Stimulated activated CD4-positive, alpha-beta T cell treated with anti-CD3 and anti-CD28 coated beads, TNF-alpha, amount 100 ng/mL, for 4 hours (primary cell): ENCODE data around the gene PLCL1.

Source experiments
- DNase-seq, 3 experiments: peaks; one replicate each; pipeline ENCODE4 v3.0.0-alpha.2; 2020; ENCODE audit warnings: low read depth in 3 of 3

Gene PLCL1

GRCh38 chr2:197885587-197885986 lies 81.2 kb downstream of the PLCL1 start:
- DNase-seq, result no peak

DNA sequence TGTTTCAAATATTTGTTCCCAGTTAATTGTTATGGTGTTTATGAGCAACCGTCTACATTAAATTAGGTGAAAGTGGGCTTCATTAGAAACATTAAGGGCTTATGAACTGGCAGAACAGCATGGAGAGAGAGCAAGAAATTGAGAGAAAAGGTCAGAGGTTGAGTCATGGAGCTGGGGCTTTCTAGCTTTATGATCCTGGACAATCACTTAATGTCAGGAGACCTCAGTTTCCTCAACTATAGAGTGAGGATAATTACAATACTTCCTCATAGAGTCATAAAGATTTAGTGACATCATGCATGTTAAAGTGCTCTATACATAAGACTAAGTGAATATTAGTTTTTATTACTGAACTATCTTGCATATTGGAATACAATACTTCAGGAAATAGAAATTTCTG lies 83.9 kb downstream of the PLCL1 start:
- no peak for DNase-seq

- no peak for DNase-seq
These were observed 84.6 kb downstream of the PLCL1 start for GRCh38 chr2:197889041-197889440.

- DNase-seq, result no peak
These were observed 85.8 kb downstream of the PLCL1 start for GRCh38 chr2:197890168-197890567.

- no peak for DNase-seq
These were observed 87.6 kb downstream of the PLCL1 start for GRCh38 chr2:197891897-197892442.

- no peak for DNase-seq
These were observed 89.2 kb downstream of the PLCL1 start for GRCh38 chr2:197893403-197894177.

GRCh38 chr2:197894751-197895274 lies 90.4 kb downstream of the PLCL1 start:
- no peak for DNase-seq

DNA sequence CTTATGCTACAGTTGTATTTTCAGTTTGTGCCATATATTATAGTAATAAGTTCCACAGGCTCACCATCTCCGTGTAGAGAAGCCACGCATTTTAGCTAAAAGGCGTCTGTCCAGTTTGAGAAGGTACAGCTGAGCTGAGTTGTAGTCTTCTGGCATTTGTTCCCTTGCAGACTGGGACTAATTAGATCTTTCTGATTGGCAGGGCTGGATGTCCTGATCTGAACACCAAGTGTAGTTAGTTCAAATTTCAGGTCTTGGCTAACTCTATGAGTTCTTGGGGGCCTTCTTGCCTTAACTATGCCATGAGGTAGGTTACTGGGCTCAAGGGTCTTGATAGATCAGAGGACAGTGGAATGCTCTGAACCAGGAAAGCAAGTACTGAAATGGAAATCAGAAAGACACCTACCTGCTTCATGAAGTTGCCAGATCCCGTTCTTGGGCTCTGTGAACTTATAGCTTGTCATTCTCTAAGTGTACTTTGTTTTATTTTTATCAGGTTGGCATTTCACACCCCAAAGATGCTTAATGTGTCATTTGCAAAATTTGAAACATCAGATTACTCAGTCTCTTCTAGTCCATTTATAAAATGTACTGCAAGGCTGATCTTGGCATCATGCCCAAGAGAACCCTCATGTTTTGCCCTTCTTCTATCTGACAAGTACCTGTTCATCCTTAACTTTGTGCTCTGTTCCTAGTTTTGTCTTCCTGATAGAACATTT lies 93.7 kb downstream of the PLCL1 start:
- DNase-seq, result no peak

DNA sequence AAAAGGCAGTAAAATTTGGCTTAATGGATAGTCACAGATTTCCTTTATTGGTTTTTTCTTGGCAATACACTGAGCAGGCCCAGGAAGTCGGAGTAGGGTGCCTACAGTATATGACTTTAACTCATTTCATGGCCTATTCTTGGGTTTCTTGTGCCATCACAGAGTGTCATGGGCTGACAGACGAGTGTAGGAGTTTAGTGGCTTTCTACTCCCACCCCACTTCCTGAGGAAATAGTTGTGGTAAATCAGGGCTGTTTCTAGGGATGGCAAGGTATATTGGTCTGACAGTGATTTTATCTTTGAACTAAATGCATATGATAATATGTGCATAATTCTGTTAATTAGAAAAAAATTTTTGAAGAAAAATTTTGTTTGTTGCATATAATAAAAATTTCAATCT lies 100.1 kb downstream of the PLCL1 start:
- peak in 1 of 3 experiments; percentile 15 for DNase-seq

DNA sequence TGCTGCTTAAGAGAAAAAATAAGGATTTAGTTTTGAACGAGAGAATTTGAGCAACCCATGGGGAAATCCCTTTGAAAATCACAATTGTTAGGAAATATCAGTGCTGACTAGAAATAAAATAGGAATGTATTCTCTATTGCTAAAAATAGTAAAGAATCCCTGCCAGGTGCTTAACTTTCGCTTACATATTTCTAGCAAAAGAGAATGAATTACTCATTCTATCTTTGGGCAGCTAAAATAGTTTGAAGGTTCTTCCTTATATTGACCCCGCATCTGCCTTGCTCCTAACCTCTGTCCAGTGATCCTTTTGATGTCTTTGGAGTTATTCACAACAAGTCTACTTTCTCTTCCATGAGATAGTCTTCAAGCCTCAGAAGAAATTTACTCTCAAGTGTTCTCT lies 103.8 kb downstream of the PLCL1 start:
- no peak for DNase-seq

DNA sequence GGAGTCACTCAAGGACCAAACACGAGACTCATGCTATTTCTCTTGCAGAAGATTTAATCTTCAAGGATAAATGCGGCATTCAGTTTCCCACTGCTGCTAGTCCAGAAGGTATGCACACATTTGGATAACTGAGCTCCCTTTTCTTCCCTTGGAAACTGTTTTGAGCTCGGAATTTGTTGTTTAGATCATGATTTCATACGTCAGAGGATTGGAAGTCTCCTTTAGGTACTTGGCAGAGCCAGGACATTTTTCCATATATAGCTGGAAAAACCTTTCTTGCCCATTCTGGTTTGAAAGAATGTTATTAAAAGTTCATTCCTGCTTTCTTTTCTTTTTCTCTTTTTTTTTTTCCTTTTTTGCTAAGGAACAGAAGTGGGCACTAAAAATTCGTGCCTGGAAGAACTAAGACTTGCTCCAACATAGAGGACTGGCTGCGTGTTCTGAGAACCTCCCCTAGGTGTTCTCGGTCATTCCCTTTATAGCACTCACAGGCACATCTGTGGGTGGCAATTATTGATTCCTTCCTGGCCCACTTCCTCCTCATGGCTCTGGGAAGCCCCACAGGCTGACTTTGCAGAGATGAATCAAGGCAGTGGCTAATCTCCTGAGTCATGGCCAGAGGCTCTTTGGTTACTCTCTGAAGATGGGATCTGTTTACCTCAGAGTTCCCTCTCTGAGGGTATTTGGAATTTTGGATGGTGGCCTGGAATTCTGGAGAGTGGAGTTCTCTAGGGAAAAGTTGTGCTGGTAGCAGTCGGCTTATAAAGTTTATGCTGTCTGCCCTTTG lies 104.8 kb downstream of the PLCL1 start:
- no peak for DNase-seq

DNA sequence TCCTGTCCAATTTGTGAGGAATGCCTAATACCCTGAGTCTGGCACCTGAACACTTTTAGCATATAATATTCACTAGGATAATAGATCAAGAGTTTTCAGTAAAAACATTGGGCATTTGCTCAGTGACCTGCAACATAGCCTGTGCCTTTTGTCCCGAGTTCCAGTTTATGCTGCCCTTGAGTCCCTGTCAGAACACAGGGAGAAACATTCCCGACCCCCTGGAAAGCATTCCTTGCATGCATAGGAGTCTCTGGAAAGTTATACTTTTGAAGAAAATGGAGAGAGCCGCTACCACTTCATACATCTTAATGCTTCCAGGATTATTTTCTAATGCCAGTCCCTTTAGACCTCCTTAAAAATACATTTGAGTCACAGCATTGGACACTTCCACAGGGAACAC lies 107.3 kb downstream of the PLCL1 start:
- DNase-seq, result no peak

DNA sequence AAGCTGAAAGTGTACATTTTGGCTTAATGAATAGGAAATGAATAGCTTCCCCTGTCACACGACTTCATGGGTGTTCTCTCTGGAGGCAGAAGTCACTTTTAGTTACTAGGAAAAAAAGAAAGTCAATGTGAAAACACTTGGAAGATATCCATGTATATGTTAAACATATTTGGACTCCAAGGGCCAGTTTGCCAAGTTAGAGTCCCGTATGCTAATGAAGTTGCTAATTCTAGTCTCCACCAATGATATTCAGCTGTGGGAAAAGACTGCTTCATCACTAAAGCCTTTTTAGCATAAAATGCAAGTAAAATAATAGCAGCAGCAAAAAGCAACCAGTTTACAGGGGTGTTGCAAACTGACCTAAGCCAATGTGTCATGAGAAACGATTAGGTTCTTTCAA lies 108.7 kb downstream of the PLCL1 start:
- DNase-seq, result no peak

GRCh38 chr2:197914778-197915177 lies 110.4 kb downstream of the PLCL1 start:
- no peak for DNase-seq

GRCh38 chr2:197915548-197916265 lies 111.3 kb downstream of the PLCL1 start:
- no peak for DNase-seq

GRCh38 chr2:197919487-197919886 lies 115.1 kb downstream of the PLCL1 start:
- DNase-seq, result no peak

GRCh38 chr2:197920088-197920487 lies 115.7 kb downstream of the PLCL1 start:
- DNase-seq, result no peak

GRCh38 chr2:197920592-197921201 lies 116.3 kb downstream of the PLCL1 start:
- DNase-seq, result no peak

DNA sequence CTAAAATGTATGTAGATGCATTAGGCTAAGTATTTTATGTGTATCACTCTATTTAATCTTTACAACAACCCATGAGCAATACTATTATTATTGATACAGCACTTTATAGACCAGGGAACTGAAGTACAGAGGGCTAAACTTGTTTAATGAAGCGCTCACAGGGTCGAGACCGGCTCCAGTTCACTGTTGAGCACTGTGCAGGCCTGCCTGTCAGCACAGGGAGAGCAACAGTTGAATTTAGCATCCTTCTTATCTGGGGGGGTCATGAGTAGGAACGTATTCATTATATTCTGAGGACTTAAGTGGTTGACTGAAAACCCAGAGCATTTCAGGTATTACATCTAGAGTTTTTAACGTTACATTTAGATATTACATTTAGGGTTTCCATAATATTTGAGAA lies 120.1 kb downstream of the PLCL1 start:
- DNase-seq, result no peak

DNA sequence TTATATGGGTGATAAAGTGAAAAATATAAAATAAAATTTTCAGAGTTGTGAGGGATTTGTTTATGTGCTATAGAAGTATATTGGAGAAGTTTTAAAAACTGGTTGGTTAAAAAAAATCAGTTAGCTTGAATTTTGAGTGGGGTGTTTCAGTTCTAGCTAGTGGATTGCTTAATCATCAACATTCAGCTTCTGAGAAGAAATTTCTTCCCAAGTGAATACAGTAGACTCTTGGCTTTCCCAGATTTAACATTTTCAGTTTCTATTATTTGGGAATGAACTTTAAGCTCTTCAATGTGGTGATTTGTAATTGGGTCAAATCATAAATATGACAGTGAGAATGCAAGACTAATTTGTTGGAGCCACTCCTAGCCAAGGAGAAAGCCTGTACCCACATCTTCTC lies 120.8 kb downstream of the PLCL1 start:
- DNase-seq, result no peak

DNA sequence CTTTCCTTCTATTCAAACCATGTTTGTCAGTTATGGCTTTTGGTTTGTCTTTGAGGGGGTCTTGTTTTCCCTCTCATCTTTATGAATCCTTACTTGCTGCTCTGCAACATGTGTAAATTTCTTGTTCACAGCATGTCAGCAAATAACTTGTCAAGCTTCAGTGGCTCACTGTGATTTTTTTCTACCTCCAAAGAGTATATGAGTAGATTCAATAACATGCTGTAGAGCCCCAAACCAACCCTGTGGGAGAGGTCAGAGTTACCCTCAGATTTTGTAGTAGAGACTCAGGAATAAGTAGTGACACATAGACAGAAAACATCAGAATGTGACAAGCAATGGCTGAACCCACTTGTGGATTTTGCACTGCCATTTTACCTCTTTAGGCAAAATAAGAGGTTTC lies 121.6 kb downstream of the PLCL1 start:
- no peak for DNase-seq
